Smooth muscle cell (in vitro differentiated cells): Measurements from ENCODE around the gene GNB1L. TPM values are rescaled to one million over a fixed set of nuclear protein-coding genes. Genes with fewer than 3 reads are reported as not detected.

ENCODE experiments used
- DNase-seq: peaks from one replicate; lab custom pipeline; 2025; ENCODE audit not compliant: unreplicated experiment; lab: John Stamatoyannopoulos, UW
- H2AFZ ChIP-seq: fragments of 200-600 bp; sonication (generic); 2 replicates; pipeline ENCODE4 v1.6.0; 2016; ENCODE audit warnings: antibody characterized with exemption, low read depth, mild to moderate bottlenecking
- H3F3A ChIP-seq: fragments of 200-600 bp; sonication (generic); 2 replicates; pipeline ENCODE4 v1.6.0; 2017; ENCODE audit warnings: antibody characterized with exemption, low read depth
- H3K27ac ChIP-seq: fragments of 200-600 bp; sonication (generic); 2 replicates; pipeline ENCODE4 v1.5.1; 2016; ENCODE audit warnings: low read depth, mild to moderate bottlenecking
- H3K27me3 ChIP-seq: fragments of 200-600 bp; sonication (generic); 2 replicates; pipeline ENCODE4 v1.6.1; 2016; ENCODE audit warnings: low read depth, mild to moderate bottlenecking
- H3K36me3 ChIP-seq: fragments of 200-600 bp; sonication (generic); 2 replicates; pipeline ENCODE4 v1.5.1; 2016; ENCODE audit warnings: low read depth
- H3K4me1 ChIP-seq: fragments of 200-600 bp; sonication (generic); 2 replicates; pipeline ENCODE4 v1.5.1; 2016; ENCODE audit warnings: low read depth
- H3K4me2 ChIP-seq: fragments of 200-600 bp; sonication (generic); 2 replicates; pipeline ENCODE4 v1.6.0; 2016; ENCODE audit warnings: mild to moderate bottlenecking
- H3K4me3 ChIP-seq: fragments of 200-600 bp; sonication (generic); 2 replicates; pipeline ENCODE4 v1.5.1; 2016; ENCODE audit warnings: mild to moderate bottlenecking
- H3K79me2 ChIP-seq: fragments of 200-600 bp; sonication (generic); 2 replicates; pipeline ENCODE4 v1.6.0; 2016; ENCODE audit warnings: low read depth, mild to moderate bottlenecking
- H3K9ac ChIP-seq: fragments of 200-600 bp; sonication (generic); 2 replicates; pipeline ENCODE4 v1.6.0; 2016; ENCODE audit warnings: low read depth
- H3K9me3 ChIP-seq: fragments of 200-600 bp; sonication (generic); replicated peaks from 2 replicates; pipeline ENCODE4 v1.5.1; 2016; ENCODE audit warnings: low read depth
- H4K20me1 ChIP-seq: fragments of 200-600 bp; sonication (generic); 2 replicates; pipeline ENCODE4 v1.6.0; 2016; ENCODE audit warnings: low read depth
- WGBS: methylation state at CpG from one replicate; pipeline ENCODE4 v1.1.7; 2016; ENCODE audit warnings: low lambda C conversion rate; 5-methylcytosine and 5-hydroxymethylcytosine counted together
- polyA plus RNA-seq: library from polyadenylated mRNA; unstranded; fragments of >200 nt; fragmentation: Nextera tagmentation; extraction: Ambion mirVana; gene quantifications from 2 replicates; pipeline ENCODE4 v1.2.1, GENCODE V29; 2016
- total RNA-seq: library from RNA; depleted of rRNA; stranded (reverse); fragments of >200 nt; gene quantifications from 2 replicates; pipeline ENCODE4 v1.2.3, GENCODE V29; 2014
- TF ChIP-seq, protein P1 (sequence below): fragments of 200-600 bp; sonication (generic); IDR thresholded peaks from 2 replicates; pipeline ENCODE4 v1.5.1; 2017; ENCODE audit warnings: borderline replicate concordance, mild to moderate bottlenecking, antibody characterized with exemption; ENCODE audit not compliant: insufficient read depth, poor library complexity, severe bottlenecking

The GNB1L gene
- total and polyA plus RNA-seq, 2 experiments from 2014 or later = 4.1 to 7.4 TPM

DNA sequence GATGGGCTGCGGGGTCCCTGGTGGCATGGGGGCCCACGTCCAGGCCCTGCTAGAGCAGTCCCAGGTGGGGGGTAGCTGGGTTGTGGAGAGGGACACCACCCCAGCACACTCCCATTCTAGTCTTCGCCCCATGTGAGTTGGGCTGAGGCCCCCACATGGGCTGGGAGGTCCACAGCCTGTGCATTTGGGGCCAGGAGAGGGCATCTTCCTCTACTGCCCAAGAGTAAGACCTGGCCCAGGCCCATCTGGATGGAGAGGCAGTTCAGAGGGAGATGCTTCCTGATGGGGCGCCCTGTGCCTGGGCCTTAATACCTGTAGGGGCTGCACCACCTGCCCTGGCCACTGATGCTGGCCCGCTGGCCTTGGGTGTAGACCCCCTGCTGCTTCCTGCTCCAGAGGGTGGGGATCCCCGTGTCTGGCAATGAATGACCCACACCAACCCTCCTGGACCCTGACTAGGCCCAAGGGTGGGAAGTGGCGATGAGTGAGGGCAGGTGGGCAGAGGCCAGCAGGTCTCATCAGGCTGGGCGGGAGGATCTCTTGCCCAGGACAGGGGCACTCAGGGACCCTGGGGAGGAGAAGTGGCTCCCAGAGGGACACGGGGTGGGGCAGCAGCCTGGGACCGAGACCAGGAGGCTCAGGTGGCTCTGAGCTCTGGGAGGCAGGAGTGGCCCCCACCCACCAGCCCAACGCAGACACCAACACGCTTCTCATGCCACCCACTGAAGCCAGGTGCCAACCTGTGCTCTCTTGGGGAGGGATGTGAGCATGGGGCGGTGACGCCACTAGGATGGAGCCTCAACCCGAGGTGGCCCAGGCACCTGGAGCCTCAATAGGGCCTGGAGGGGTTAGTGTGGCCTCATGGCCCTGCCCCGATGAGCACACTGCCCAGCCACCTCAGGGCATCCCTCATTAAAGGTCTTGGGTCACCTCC lies 17.4 kb upstream of the GNB1L start:
- H2AFZ ChIP-seq = no peak overlapping the region
- no peaks in the 10 kb centered on the region for H4K20me1 ChIP-seq
- 96% methylated on average over 16 of the region's 16 CpGs for WGBS
- no peaks in the 10 kb centered on the region for H3F3A ChIP-seq
- H3K9me3 ChIP-seq = no peaks in the 10 kb centered on the region
- H3K27me3 ChIP-seq = no peaks in the 10 kb centered on the region
- no peak overlapping the region for H3K4me2 ChIP-seq
- no peaks in the 10 kb centered on the region for H3K4me1 ChIP-seq
- no peak overlapping the region for H3K9ac ChIP-seq
- H3K4me3 ChIP-seq = no peak overlapping the region
- TF ChIP-seq, protein P1, sequence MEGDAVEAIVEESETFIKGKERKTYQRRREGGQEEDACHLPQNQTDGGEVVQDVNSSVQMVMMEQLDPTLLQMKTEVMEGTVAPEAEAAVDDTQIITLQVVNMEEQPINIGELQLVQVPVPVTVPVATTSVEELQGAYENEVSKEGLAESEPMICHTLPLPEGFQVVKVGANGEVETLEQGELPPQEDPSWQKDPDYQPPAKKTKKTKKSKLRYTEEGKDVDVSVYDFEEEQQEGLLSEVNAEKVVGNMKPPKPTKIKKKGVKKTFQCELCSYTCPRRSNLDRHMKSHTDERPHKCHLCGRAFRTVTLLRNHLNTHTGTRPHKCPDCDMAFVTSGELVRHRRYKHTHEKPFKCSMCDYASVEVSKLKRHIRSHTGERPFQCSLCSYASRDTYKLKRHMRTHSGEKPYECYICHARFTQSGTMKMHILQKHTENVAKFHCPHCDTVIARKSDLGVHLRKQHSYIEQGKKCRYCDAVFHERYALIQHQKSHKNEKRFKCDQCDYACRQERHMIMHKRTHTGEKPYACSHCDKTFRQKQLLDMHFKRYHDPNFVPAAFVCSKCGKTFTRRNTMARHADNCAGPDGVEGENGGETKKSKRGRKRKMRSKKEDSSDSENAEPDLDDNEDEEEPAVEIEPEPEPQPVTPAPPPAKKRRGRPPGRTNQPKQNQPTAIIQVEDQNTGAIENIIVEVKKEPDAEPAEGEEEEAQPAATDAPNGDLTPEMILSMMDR = no peak
- H3K79me2 ChIP-seq = no peaks in the 10 kb centered on the region
- DNase-seq = no peak
- no peaks in the 10 kb centered on the region for H3K36me3 ChIP-seq
- no peak overlapping the region for H3K27ac ChIP-seq

DNA sequence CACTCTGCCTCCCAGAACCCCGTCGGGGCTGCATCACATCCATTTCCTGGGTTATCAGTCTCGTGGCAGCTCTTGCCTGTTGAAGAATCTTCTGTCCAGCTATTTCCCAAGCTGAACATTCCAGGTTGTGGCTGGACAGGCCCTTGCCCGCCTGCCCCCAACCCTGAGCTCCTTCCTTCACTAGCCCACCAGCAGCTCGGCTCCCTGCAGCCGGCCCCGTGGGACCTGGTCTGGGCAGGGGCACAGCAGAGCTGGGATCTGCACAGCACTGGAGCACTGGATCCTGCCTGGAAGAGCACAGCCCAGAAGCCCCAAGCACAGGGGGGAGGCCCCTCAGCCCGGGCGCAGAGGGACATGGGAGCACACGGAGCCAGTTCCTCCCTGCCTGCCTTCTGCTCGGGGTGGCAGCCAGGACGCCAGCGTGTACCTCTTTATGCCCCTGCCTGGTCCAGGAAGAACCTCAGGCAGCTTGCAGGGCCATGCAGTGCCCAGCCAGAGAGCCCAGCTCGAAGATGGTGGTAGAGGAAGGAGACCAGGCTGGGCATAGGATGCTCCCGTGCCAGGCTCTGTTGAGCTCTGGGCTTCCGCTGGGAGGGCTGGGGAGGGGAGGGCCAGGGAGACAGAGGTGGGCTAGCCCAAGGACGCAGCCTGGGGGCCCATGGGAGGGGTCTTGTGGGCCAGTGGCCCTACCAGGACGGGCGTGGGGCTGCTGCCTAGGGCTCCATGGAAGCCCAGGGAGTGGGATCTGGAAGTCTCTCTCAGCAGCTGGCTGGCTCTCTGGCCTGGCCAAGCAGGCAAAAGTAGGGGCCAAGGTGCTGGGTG lies 16.6 kb upstream of the GNB1L start:
- Histone ChIP-seq H3K9ac (no peak overlapping the region), H3K9me3 (no peaks in the 10 kb centered on the region), H3F3A (no peaks in the 10 kb centered on the region), H3K4me1 (no peaks in the 10 kb centered on the region), H3K27ac (no peak overlapping the region), H3K4me3 (no peak overlapping the region), H2AFZ (no peak overlapping the region), H3K4me2 (no peak overlapping the region), H3K36me3 (no peaks in the 10 kb centered on the region), H4K20me1 (no peaks in the 10 kb centered on the region), H3K27me3 (no peaks in the 10 kb centered on the region), H3K79me2 (no peaks in the 10 kb centered on the region)
- WGBS = 93% methylated on average over 15 of the region's 19 CpGs
- TF ChIP-seq, protein P1 = no peak
- DNase-seq = no peak

DNA sequence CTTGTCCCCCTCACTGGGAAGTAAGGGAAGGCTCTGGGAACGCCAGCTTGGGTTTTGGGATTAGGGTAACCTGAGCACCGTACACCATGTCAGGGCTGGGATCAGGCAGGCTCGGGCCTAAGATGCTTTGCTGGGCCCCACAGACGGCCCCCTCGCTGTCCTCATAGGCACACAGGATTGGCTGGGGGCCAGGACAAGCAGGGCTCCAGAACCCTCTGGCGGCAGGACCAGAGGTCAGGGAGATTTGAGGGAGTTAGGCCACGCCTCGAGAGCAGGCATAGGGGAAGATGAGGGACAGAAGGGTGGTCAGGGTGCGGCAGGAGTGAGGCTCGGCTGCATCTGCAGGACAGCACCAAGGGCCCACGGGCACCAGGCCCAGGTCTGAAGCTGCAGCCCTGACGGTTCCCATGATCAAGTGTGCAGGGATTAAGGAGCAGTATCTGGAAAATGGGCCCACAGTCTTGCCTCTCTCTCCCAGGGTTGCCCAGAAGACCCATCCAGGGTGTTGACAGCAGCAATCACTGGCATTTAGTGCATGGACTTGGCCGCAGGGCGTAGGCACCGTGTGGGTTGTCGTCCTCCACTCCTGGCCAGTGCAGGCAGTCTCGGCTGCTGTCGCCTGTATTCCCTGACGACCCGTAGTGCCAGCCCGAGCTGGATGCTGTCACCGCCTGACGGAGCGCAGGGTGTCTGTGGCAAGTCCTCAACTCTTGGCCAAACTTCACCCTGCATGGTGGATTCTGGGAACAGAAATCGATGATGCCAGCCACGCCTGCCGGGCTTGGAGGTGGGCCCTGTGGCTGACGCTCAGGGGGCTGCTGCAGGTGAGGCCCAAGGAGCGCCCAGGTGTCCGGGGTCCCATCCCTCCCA lies 15.7 kb upstream of the GNB1L start:
- no peaks in the 10 kb centered on the region for H3K4me1 ChIP-seq
- no peak overlapping the region for H3K4me2 ChIP-seq
- TF ChIP-seq, protein P1 = no peak
- WGBS = 94% methylated on average over 30 of the region's 30 CpGs
- no peak for DNase-seq
- no peak overlapping the region for H3K9ac ChIP-seq
- no peaks in the 10 kb centered on the region for H3K9me3 ChIP-seq
- H3K36me3 ChIP-seq = no peaks in the 10 kb centered on the region
- no peaks in the 10 kb centered on the region for H3K27me3 ChIP-seq
- no peaks in the 10 kb centered on the region for H3F3A ChIP-seq
- H3K27ac ChIP-seq = no peak overlapping the region
- no peak overlapping the region for H2AFZ ChIP-seq
- no peaks in the 10 kb centered on the region for H3K79me2 ChIP-seq
- H3K4me3 ChIP-seq = no peak overlapping the region
- no peaks in the 10 kb centered on the region for H4K20me1 ChIP-seq
